SJSA1 (cell line): ENCODE data around the gene SH3TC1. TPM values are rescaled to one million over a fixed set of nuclear protein-coding genes. Genes with fewer than 3 reads are reported as not detected.

Source experiments
- total RNA-seq: library from RNA; depleted of rRNA; stranded (reverse); fragments of >200 nt; shearing (Covaris generic); gene quantifications from 2 replicates; pipeline ENCODE4 v1.2.3, GENCODE V29; 2014; rRNA removed

The SH3TC1 gene
- total RNA-seq, 1 experiment from 2014 or later, result 1.4 TPM

Other genes with a start within 250 kb of the SH3TC1 start
- gene ABLIM2, start 40.5 kb upstream of the SH3TC1 start, total RNA-seq, result 0.13 TPM in 1 of 2 replicates, not detected in the other
- gene HTRA3, start 70.5 kb downstream of the SH3TC1 start, total RNA-seq, result 0.03 TPM in 1 of 2 replicates, not detected in the other
- gene ACOX3, start 241.4 kb downstream of the SH3TC1 start, total RNA-seq, result 18.9 and 21.2 TPM in 2 replicates
- 21.8 and 28.7 TPM in 2 replicates for gene TRMT44, start 241.5 kb downstream of the SH3TC1 start, total RNA-seq